Activated naive CD4-positive, alpha-beta T cell treated with anti-CD3 and anti-CD28 coated beads for 36 hours (primary cell): Measurements from ENCODE around the gene LRRFIP1. TPM values are rescaled to one million over a fixed set of nuclear protein-coding genes. Genes with fewer than 3 reads are reported as not detected.
"Not testable (repeated sequence)": the region's sequence is repeated elsewhere in the genome, so short reads cannot be mapped to it uniquely, and the experiment has no call there.

Experiments
- CTCF ChIA-PET: fragments of 350-600 bp; sonication (Branson Sonifier 250); formaldehyde crosslinking; loops from one replicate; lab custom pipeline; 2021; ENCODE audit warnings: antibody characterized with exemption; lab: Charles Lee
- DNase-seq: peaks from one replicate; pipeline ENCODE4 v3.0.0-alpha.2; 2020
- H3K27ac Mint-ChIP-seq: one replicate; pipeline ENCODE4 v1.8.0; 2021; ENCODE audit warnings: mild to moderate bottlenecking, mixed read lengths
- H3K27me3 Mint-ChIP-seq: one replicate; pipeline ENCODE4 v1.8.0; 2021; ENCODE audit warnings: low read depth, mixed read lengths
- H3K36me3 Mint-ChIP-seq: one replicate; pipeline ENCODE4 v1.8.0; 2021; ENCODE audit warnings: low read depth, mixed read lengths
- H3K4me1 Mint-ChIP-seq: one replicate; pipeline ENCODE4 v1.8.0; 2021; ENCODE audit warnings: low read depth, mixed read lengths
- H3K4me3 Mint-ChIP-seq: one replicate; pipeline ENCODE4 v1.8.0; 2021; ENCODE audit warnings: mild to moderate bottlenecking, moderate library complexity, mixed read lengths
- H3K9me3 Mint-ChIP-seq: one replicate; pipeline ENCODE4 v1.8.0; 2021; ENCODE audit warnings: mixed read lengths
- intact Hi-C: fragments of 100-400 bp; cut with micrococcal nuclease; formaldehyde crosslinking; loops from one replicate; pipeline ENCODE4 v1.15.1; 2023
- total RNA-seq, 2 experiments: library from RNA; stranded (reverse); gene quantifications; one replicate each; pipeline ENCODE4 v1.2.3, GENCODE V29; 2021

The LRRFIP1 gene
- total RNA-seq, 2 experiments from 2014 or later: 154 to 155 TPM

GRCh38 chr2:237744613-237745249 lies 117.3 kb downstream of the LRRFIP1 start:
- DNase-seq: peak; percentile 86
- Mint-ChIP-seq H3K9me3 (no peaks in the 10 kb centered on the region), H3K36me3 (peaks cover 13% of the 10 kb centered on the region), H3K27me3 (no peaks in the 10 kb centered on the region), H3K27ac (peak overlapping the region; percentile 76), H3K4me3 (no peak overlapping the region), H3K4me1 (peaks cover 36% of the 10 kb centered on the region)
- CTCF ChIA-PET: interaction anchor here (0.6 to 7.4 kb wide), 33 partner anchors 10 to 323 kb away, joined by 3 to 146 read pairs (median 5); no protein-coding TSS in a partner anchor
- intact Hi-C loops: loop anchor here (1.0 kb wide), 4 partner anchors 47 to 163 kb away; no protein-coding TSS in a partner anchor

GRCh38 chr2:237745250-237745613 lies 117.8 kb downstream of the LRRFIP1 start:
- intact Hi-C loops: loop anchor here (1.0 kb wide), 4 partner anchors 48 to 164 kb away; no protein-coding TSS in a partner anchor
- H3K27me3 Mint-ChIP-seq: no peaks in the 10 kb centered on the region
- DNase-seq: no peak
- CTCF ChIA-PET: interaction anchor here (0.6 to 7.4 kb wide), 31 partner anchors 9 to 324 kb away, joined by 3 to 146 read pairs (median 5); no protein-coding TSS in a partner anchor
- no peak overlapping the region for H3K4me3 Mint-ChIP-seq
- H3K4me1 Mint-ChIP-seq: peaks cover 34% of the 10 kb centered on the region
- H3K27ac Mint-ChIP-seq: peak overlapping the region; percentile 76
- H3K9me3 Mint-ChIP-seq: no peaks in the 10 kb centered on the region
- peaks cover 15% of the 10 kb centered on the region for H3K36me3 Mint-ChIP-seq

GRCh38 chr2:237746302-237747080 lies 119.1 kb downstream of the LRRFIP1 start:
- Mint-ChIP-seq H3K36me3 (peaks cover 21% of the 10 kb centered on the region), H3K4me3 (no peak overlapping the region), H3K27me3 (no peaks in the 10 kb centered on the region), H3K9me3 (no peaks in the 10 kb centered on the region), H3K27ac (no peak overlapping the region), H3K4me1 (peaks cover 24% of the 10 kb centered on the region)
- CTCF ChIA-PET: interaction anchor here (1.3 to 7.4 kb wide), 7 partner anchors 13 to 174 kb away, joined by 5 to 146 read pairs (median 9); no protein-coding TSS in a partner anchor
- no peak for DNase-seq
- intact Hi-C loops: no loop called here

GRCh38 chr2:237747189-237747588 lies 119.8 kb downstream of the LRRFIP1 start:
- H3K4me3 Mint-ChIP-seq: no peak overlapping the region
- CTCF ChIA-PET: interaction anchor here (2.1 to 7.4 kb wide), 3 partner anchors 72 to 164 kb away, joined by 9 to 146 read pairs (median 24); no protein-coding TSS in a partner anchor
- intact Hi-C loops: no loop called here
- H3K9me3 Mint-ChIP-seq: no peaks in the 10 kb centered on the region
- H3K4me1 Mint-ChIP-seq: peaks cover 24% of the 10 kb centered on the region
- DNase-seq: no peak
- H3K27ac Mint-ChIP-seq: no peak overlapping the region
- no peaks in the 10 kb centered on the region for H3K27me3 Mint-ChIP-seq
- H3K36me3 Mint-ChIP-seq: peaks cover 25% of the 10 kb centered on the region

- CTCF ChIA-PET: no interaction called here
- no peaks in the 10 kb centered on the region for H3K27me3 Mint-ChIP-seq
- H3K4me1 Mint-ChIP-seq: peaks cover 12% of the 10 kb centered on the region
- DNase-seq: no peak
- intact Hi-C loops: no loop called here
- H3K9me3 Mint-ChIP-seq: no peaks in the 10 kb centered on the region
- no peak overlapping the region for H3K27ac Mint-ChIP-seq
- no peak overlapping the region for H3K4me3 Mint-ChIP-seq
- H3K36me3 Mint-ChIP-seq: peaks cover 37% of the 10 kb centered on the region
These were observed 121.6 kb downstream of the LRRFIP1 start for GRCh38 chr2:237749002-237749401.

GRCh38 chr2:237749961-237750360 lies 122.6 kb downstream of the LRRFIP1 start:
- H3K36me3 Mint-ChIP-seq: peaks cover 43% of the 10 kb centered on the region
- no peak for DNase-seq
- no peaks in the 10 kb centered on the region for H3K27me3 Mint-ChIP-seq
- no peaks in the 10 kb centered on the region for H3K9me3 Mint-ChIP-seq
- peaks cover 9% of the 10 kb centered on the region for H3K4me1 Mint-ChIP-seq
- CTCF ChIA-PET: no interaction called here
- no peak overlapping the region for H3K4me3 Mint-ChIP-seq
- no peak overlapping the region for H3K27ac Mint-ChIP-seq
- intact Hi-C loops: no loop called here

- H3K27me3 Mint-ChIP-seq, intact Hi-C loops, H3K27ac Mint-ChIP-seq, H3K4me1 Mint-ChIP-seq, CTCF ChIA-PET, DNase-seq, H3K9me3 Mint-ChIP-seq, H3K4me3 Mint-ChIP-seq: not testable (repeated sequence)
- peaks cover 44% of the 10 kb centered on the region for H3K36me3 Mint-ChIP-seq
These were observed 123.1 kb downstream of the LRRFIP1 start for GRCh38 chr2:237750441-237750840.

GRCh38 chr2:237752761-237753165 lies 125.4 kb downstream of the LRRFIP1 start:
- Mint-ChIP-seq H3K9me3 (no peaks in the 10 kb centered on the region), H3K27ac (no peak overlapping the region), H3K27me3 (no peaks in the 10 kb centered on the region), H3K4me1 (peaks cover 6% of the 10 kb centered on the region), H3K4me3 (no peak overlapping the region), H3K36me3 (peaks cover 39% of the 10 kb centered on the region)
- DNase-seq: no peak
- CTCF ChIA-PET: no interaction called here
- intact Hi-C loops: no loop called here

GRCh38 chr2:237754182-237754581 lies 126.8 kb downstream of the LRRFIP1 start:
- Mint-ChIP-seq H3K27ac (no peak overlapping the region), H3K27me3 (no peaks in the 10 kb centered on the region), H3K4me3 (no peak overlapping the region), H3K36me3 (peaks cover 40% of the 10 kb centered on the region), H3K9me3 (no peaks in the 10 kb centered on the region), H3K4me1 (peaks cover 6% of the 10 kb centered on the region)
- DNase-seq: no peak
- CTCF ChIA-PET: interaction anchor here (0.6 to 2.6 kb wide), 3 partner anchors 9 to 82 kb away, joined by 3 to 14 read pairs (median 4); no protein-coding TSS in a partner anchor
- intact Hi-C loops: no loop called here

GRCh38 chr2:237754626-237755248 lies 127.3 kb downstream of the LRRFIP1 start:
- Mint-ChIP-seq H3K36me3 (peaks cover 42% of the 10 kb centered on the region), H3K27me3 (no peaks in the 10 kb centered on the region), H3K27ac (no peak overlapping the region), H3K4me1 (peaks cover 6% of the 10 kb centered on the region), H3K4me3 (no peak overlapping the region), H3K9me3 (no peaks in the 10 kb centered on the region)
- CTCF ChIA-PET: interaction anchor here (0.6 to 2.6 kb wide), 2 partner anchors 10 to 31 kb away, joined by 3 to 14 read pairs; no protein-coding TSS in a partner anchor
- intact Hi-C loops: no loop called here
- no peak for DNase-seq

- CTCF ChIA-PET: interaction anchor here (1.2 kb wide), 1 partner anchor 84 kb away, joined by 4 read pairs; no protein-coding TSS in a partner anchor
- Mint-ChIP-seq H3K4me1 (peaks cover 2% of the 10 kb centered on the region), H3K27ac (no peak overlapping the region), H3K27me3 (no peaks in the 10 kb centered on the region), H3K4me3 (no peak overlapping the region), H3K9me3 (no peaks in the 10 kb centered on the region), H3K36me3 (peaks cover 45% of the 10 kb centered on the region)
- DNase-seq: no peak
- intact Hi-C loops: no loop called here
These were observed 130.2 kb downstream of the LRRFIP1 start for GRCh38 chr2:237757616-237758015.

GRCh38 chr2:237758185-237758584 lies 130.8 kb downstream of the LRRFIP1 start:
- Mint-ChIP-seq H3K4me3 (no peak overlapping the region), H3K27ac (no peak overlapping the region), H3K9me3 (no peaks in the 10 kb centered on the region), H3K36me3 (peaks cover 44% of the 10 kb centered on the region), H3K4me1 (no peaks in the 10 kb centered on the region), H3K27me3 (no peaks in the 10 kb centered on the region)
- CTCF ChIA-PET: interaction anchor here (0.9 to 1.2 kb wide), 2 partner anchors 13 to 85 kb away, joined by 4 read pairs; no protein-coding TSS in a partner anchor
- no peak for DNase-seq
- intact Hi-C loops: no loop called here
